MCF 10A (cell line): Measurements from ENCODE around the gene STK16. TPM values are rescaled to one million over a fixed set of nuclear protein-coding genes. Genes with fewer than 3 reads are reported as not detected.
"Not testable (repeated sequence)": the region's sequence is repeated elsewhere in the genome, so short reads cannot be mapped to it uniquely, and the experiment has no call there.

Experiments used
- BruUV-seq: library from RNA; stranded (reverse); fragments of 400-500 nt; replicated peaks from 2 replicates; lab custom pipeline; 2021; lab: Mats Ljungman, UMichigan
- CTCF ChIA-PET: fragments of 300-600 bp; sonication (Branson Sonifier 250); formaldehyde crosslinking; extraction: SDS; loops from one replicate; lab custom pipeline; 2021; ENCODE audit warnings: antibody characterized with exemption, inconsistent platforms; lab: Yijun Ruan, JAX
- POLR2A ChIA-PET: fragments of 300-600, 350-650 bp; sonication (Branson Sonifier 250); formaldehyde crosslinking; extraction: SDS; loops from one replicate; lab custom pipeline; 2020; ENCODE audit warnings: antibody characterized with exemption, inconsistent platforms; lab: Yijun Ruan, JAX
- DNase-seq: peaks from one replicate; pipeline ENCODE4 v3.0.0-alpha.2; 2018; ENCODE audit not compliant: unreplicated experiment
- H3K27ac Mint-ChIP-seq: one replicate; pipeline ENCODE4 v1.8.0; 2022; ENCODE audit warnings: mild to moderate bottlenecking, low read depth, mixed read lengths; ENCODE audit not compliant: unreplicated experiment
- H3K27me3 Mint-ChIP-seq: one replicate; pipeline ENCODE4 v1.8.0; 2022; ENCODE audit warnings: mixed read lengths; ENCODE audit not compliant: insufficient read depth, unreplicated experiment
- H3K36me3 Mint-ChIP-seq: one replicate; pipeline ENCODE4 v1.8.0; 2022; ENCODE audit warnings: mild to moderate bottlenecking, moderate library complexity, mixed read lengths; ENCODE audit not compliant: insufficient read depth, unreplicated experiment
- H3K4me1 Mint-ChIP-seq: one replicate; pipeline ENCODE4 v1.8.0; 2022; ENCODE audit warnings: mixed read lengths; ENCODE audit not compliant: insufficient read depth, unreplicated experiment
- H3K4me3 Mint-ChIP-seq: one replicate; pipeline ENCODE4 v1.8.0; 2022; ENCODE audit warnings: mild to moderate bottlenecking, moderate library complexity, mixed read lengths; ENCODE audit not compliant: unreplicated experiment
- H3K9me3 Mint-ChIP-seq: one replicate; pipeline ENCODE4 v1.8.0; 2022; ENCODE audit warnings: mixed read lengths; ENCODE audit not compliant: unreplicated experiment
- CTCF ChIP-seq: fragments of 200-600 bp; IDR thresholded peaks from one replicate; pipeline ENCODE4 v1.8.0; 2022; ENCODE audit warnings: antibody characterized with exemption, mild to moderate bottlenecking; ENCODE audit not compliant: unreplicated experiment
- intact Hi-C: fragments of 100-400 bp; cut with micrococcal nuclease; formaldehyde crosslinking; loops from 2 replicates; pipeline ENCODE4 v1.14.1; 2022
- total RNA-seq: library from RNA; stranded (reverse); gene quantifications from 2 replicates; pipeline ENCODE4 v1.2.3, GENCODE V29; 2022

STK16 gene
- total RNA-seq, 1 experiment from 2014 or later: 33.4 TPM

- ChIA-PET CTCF (interaction anchor here (0.6 to 3.4 kb wide), 7 partner anchors 11 to 274 kb away, joined by 3 to 20 read pairs (median 5); no protein-coding TSS in a partner anchor), POLR2A (interaction anchor here (0.6 to 14.1 kb wide), 14 partner anchors 10 to 78 kb away, joined by 3 to 401 read pairs (median 20); partner anchors contain the start of genes ABCB6, ANKZF1, ATG9A and CNPPD1)
- no peak for TF ChIP-seq CTCF
- intact Hi-C loops: no loop called here
- no TSS peak for BruUV-seq
- Mint-ChIP-seq H3K9me3 (no peaks in the 10 kb centered on the region), H3K4me1 (peaks cover 28% of the 10 kb centered on the region), H3K4me3 (peak overlapping the region; percentile 91), H3K27me3 (no peaks in the 10 kb centered on the region), H3K36me3 (peaks cover 31% of the 10 kb centered on the region), H3K27ac (no peak overlapping the region)
- DNase-seq: no peak
Measured at GRCh38 chr2:219254590-219255201, 9.4 kb downstream of the STK16 start.

- ChIA-PET CTCF (interaction anchor here (0.7 to 2.3 kb wide), 4 partner anchors 13 to 40 kb away, joined by 3 to 12 read pairs (median 6); partner anchors contain the start of gene STK16), POLR2A (interaction anchor here (0.7 to 11.7 kb wide), 2 partner anchors 18 to 53 kb away, joined by 3 to 263 read pairs; partner anchors contain the start of gene DNAJB2)
- H3K27ac Mint-ChIP-seq, DNase-seq, BruUV-seq, H3K4me1 Mint-ChIP-seq, H3K4me3 Mint-ChIP-seq, H3K9me3 Mint-ChIP-seq, H3K27me3 Mint-ChIP-seq, intact Hi-C loops, H3K36me3 Mint-ChIP-seq: not testable (repeated sequence)
Measured at GRCh38 chr2:219258942-219259341, 13.7 kb downstream of the STK16 start.

GRCh38 chr2:219261024-219261855, 16.0 kb downstream of the STK16 start:
- no peaks in the 10 kb centered on the region for H3K36me3 Mint-ChIP-seq
- no peaks in the 10 kb centered on the region for H3K4me1 Mint-ChIP-seq
- no peak for DNase-seq
- no peak overlapping the region for H3K27ac Mint-ChIP-seq
- ChIA-PET CTCF (interaction anchor here (0.9 to 2.3 kb wide), 6 partner anchors 9 to 38 kb away, joined by 3 to 15 read pairs (median 4); no protein-coding TSS in a partner anchor), POLR2A (interaction anchor here (0.7 to 2.0 kb wide), 3 partner anchors 17 to 84 kb away, joined by 3 to 5 read pairs (median 4); partner anchors contain the start of genes ANKZF1 and ATG9A)
- H3K27me3 Mint-ChIP-seq: no peaks in the 10 kb centered on the region
- intact Hi-C loops: no loop called here
- no peaks in the 10 kb centered on the region for H3K9me3 Mint-ChIP-seq
- TF ChIP-seq CTCF: no peak
- no peak overlapping the region for H3K4me3 Mint-ChIP-seq
- no TSS peak for BruUV-seq

GRCh38 chr2:219266232-219266631, 21.0 kb downstream of the STK16 start:
- DNase-seq: no peak
- intact Hi-C loops: no loop called here
- TF ChIP-seq CTCF: no peak
- BruUV-seq: no TSS peak
- Mint-ChIP-seq H3K9me3 (no peaks in the 10 kb centered on the region), H3K4me1 (peaks cover 7% of the 10 kb centered on the region), H3K27ac (no peak overlapping the region), H3K36me3 (no peaks in the 10 kb centered on the region), H3K4me3 (no peak overlapping the region), H3K27me3 (no peaks in the 10 kb centered on the region)
- ChIA-PET CTCF (interaction anchor here (0.6 to 3.7 kb wide), 4 partner anchors 11 to 390 kb away, joined by 3 to 24 read pairs (median 6); no protein-coding TSS in a partner anchor), POLR2A (interaction anchor here (0.5 to 0.7 kb wide), 4 partner anchors 12 to 258 kb away, joined by 3 to 5 read pairs (median 3); partner anchors contain the start of genes ANKZF1, ATG9A, GLB1L and STK16)
